Activated naive CD8-positive, alpha-beta T cell treated with anti-CD3 and anti-CD28 coated beads, Interleukin-2, amount 50 U/mL, for 16 hours (primary cell): ENCODE results near the gene PPP2R5C.

ENCODE experiments used
- DNase-seq: peaks from one replicate; pipeline ENCODE4 v3.0.0-alpha.2; 2020; ENCODE audit warnings: low read depth, low spot score

The PPP2R5C gene

GRCh38 chr14:101865288-101865687 lies 103.8 kb downstream of the PPP2R5C start:
- no peak for DNase-seq

- DNase-seq: no peak
Observed at GRCh38 chr14:101867854-101868253, 106.3 kb downstream of the PPP2R5C start.

GRCh38 chr14:101869217-101869616 lies 107.7 kb downstream of the PPP2R5C start:
- DNase-seq: no peak

GRCh38 chr14:101870273-101870939 lies 108.9 kb downstream of the PPP2R5C start:
- no peak for DNase-seq

GRCh38 chr14:101872346-101872745 lies 110.8 kb downstream of the PPP2R5C start:
- no peak for DNase-seq

- no peak for DNase-seq
Observed at GRCh38 chr14:101873076-101873825, 111.7 kb downstream of the PPP2R5C start.

GRCh38 chr14:101873991-101874390 lies 112.5 kb downstream of the PPP2R5C start:
- no peak for DNase-seq

GRCh38 chr14:101875041-101875726 lies 113.7 kb downstream of the PPP2R5C start:
- DNase-seq: no peak

- no peak for DNase-seq
Observed at GRCh38 chr14:101875727-101876554, 114.4 kb downstream of the PPP2R5C start.

GRCh38 chr14:101876555-101876938 lies 115.0 kb downstream of the PPP2R5C start:
- DNase-seq: peak; percentile 38

- DNase-seq: no peak
Observed at GRCh38 chr14:101877766-101878165, 116.3 kb downstream of the PPP2R5C start.

- no peak for DNase-seq
Observed at GRCh38 chr14:101878211-101878821, 116.8 kb downstream of the PPP2R5C start.

- DNase-seq: no peak
Observed at GRCh38 chr14:101878822-101879528, 117.5 kb downstream of the PPP2R5C start.

GRCh38 chr14:101879529-101880336 lies 118.2 kb downstream of the PPP2R5C start:
- no peak for DNase-seq

GRCh38 chr14:101881426-101881825 lies 119.9 kb downstream of the PPP2R5C start:
- no peak for DNase-seq

- DNase-seq: no peak
Observed at GRCh38 chr14:101882141-101882935, 120.8 kb downstream of the PPP2R5C start.

- no peak for DNase-seq
Observed at GRCh38 chr14:101884089-101884933, 122.8 kb downstream of the PPP2R5C start.

- no peak for DNase-seq
Observed at GRCh38 chr14:101884934-101885576, 123.5 kb downstream of the PPP2R5C start.
